Measurements from ENCODE around the gene RBFA.
"Not testable (repeated sequence)": the region's sequence is repeated elsewhere in the genome, so short reads cannot be mapped to it uniquely, and the experiment has no call there.

The RBFA gene, protein sequence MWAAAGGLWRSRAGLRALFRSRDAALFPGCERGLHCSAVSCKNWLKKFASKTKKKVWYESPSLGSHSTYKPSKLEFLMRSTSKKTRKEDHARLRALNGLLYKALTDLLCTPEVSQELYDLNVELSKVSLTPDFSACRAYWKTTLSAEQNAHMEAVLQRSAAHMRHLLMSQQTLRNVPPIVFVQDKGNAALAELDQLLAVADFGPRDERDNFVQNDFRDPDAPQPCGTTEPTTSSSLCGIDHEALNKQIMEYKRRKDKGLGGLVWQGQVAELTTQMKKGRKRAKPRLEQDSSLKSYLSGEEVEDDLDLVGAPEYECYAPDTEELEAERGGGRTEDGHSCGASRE

DNA sequence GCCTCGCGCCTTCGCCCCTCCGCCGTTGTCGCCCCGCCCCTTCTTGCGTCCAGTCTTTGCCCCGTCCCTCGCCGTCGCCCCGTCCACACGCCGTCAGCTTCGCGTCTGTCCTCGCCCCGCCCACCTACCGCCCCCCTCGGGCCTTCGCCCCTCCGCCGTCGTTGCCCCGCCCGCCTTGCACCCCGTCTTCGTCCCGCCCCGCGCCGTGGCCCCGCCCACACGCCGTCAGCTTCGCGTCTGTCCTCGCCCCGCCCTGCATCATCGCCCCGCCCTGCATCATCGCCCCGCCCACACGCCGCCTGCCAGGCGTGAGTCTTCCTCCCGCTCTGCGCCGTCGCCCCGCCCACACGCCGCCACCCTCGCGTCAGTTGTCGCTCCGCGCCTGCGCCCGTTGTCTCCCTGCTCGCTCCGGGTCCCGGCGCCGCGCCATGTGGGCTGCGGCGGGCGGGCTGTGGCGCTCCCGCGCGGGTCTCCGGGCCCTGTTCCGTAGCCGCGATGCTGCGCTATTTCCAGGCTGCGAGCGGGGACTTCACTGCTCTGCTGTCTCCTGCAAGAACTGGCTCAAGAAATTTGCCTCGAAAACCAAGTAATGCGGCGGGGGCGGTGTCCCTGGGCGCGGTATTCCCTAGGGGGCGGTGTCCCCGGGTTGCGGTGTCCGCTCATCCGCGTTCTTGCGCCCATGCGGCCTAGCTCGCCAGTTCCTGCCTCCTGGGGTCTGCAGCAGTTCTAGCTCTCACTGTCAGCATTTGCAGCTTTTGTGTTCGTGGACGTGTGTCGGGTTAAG lies at the start of gene RBFA:
TSS of gene RBFA (plus strand) at position 367 of the 784 bp plus-strand sequence. CDS start at position 429, 62 bp downstream.
- peak; percentile 100 for DNase-seq (ENCODE audit: low spot score)

DNA sequence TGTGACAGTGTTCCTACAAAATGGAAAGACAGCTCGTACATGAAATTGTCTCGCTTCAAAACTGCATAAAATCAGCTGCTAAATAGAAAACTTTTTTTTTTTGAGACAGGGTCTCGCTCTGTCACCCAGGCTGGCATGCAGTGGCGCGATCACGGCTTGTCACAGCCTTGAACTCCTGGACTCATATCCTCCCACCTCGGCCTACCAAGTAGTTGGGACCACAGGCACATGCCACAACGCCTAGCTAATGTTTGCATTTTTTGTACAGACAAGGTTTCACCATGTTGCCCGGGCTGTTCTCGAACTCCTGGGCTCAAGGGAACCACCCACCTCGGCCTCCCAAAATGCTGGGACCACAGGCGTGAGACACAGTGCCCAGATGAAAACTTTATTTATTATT lies 49.1 kb upstream of the RBFA start:
- DNase-seq (ENCODE audit: low spot score): no peak

DNA sequence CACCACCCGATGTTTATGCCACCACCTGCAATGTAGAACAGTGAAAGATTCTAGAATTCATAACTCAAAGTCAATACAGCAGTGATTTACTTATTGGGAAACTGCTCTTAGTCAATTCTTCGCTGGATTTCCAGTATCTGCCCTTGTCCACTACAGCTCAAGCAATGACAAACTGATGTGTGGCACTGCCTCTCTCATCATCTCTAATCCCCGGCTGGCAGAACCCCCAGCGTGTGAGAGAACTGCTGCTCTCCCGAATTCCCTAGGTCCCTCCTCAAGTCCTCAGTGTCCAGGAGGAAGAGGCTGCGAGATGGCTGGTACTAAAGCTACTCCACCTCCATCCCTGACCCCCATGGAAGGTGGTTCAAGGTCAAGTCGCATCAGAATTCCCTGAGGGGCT lies 47.5 kb upstream of the RBFA start:
- DNase-seq (ENCODE audit: low spot score): peak; percentile 31

DNA sequence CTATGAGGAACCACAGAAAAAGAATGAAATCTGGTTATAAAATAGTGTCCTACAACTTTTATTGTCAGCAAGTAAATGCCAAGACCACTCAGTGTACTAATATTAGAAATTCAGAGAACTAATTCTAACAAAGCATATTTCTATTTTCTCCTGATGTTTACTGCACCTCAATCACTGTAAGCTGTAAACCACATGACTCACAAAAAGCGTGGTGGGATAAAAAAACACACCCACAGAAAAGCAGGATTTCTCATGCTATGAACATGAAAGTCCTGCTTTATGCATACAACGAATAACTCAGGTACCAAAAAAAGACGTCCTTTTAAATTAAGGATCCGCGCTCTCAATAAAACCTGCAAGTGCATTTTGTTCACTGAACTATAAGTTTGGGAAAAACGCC lies 46.7 kb upstream of the RBFA start:
- DNase-seq (ENCODE audit: low spot score): peak; percentile 29

DNA sequence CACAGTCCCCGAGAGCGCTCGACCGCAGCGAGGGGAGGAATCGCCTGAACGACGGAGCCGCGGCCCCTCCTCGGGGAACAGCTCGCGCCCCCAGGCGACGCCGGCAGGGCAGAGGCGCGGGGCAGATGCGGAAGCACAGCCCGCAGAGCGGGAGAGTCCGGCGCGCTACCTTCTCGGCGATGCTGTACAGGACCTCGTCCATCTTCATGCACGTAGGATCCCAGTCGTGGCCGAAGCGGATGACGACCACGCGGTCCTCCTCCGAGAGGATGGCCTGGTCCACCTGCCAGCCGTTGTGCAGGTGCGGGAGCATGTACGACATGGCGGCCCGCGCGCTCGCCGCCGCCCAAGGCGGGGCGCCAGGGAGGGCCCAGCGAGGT lies 46.2 kb upstream of the RBFA start:
- DNase-seq (ENCODE audit: low spot score): peak; percentile 79

DNA sequence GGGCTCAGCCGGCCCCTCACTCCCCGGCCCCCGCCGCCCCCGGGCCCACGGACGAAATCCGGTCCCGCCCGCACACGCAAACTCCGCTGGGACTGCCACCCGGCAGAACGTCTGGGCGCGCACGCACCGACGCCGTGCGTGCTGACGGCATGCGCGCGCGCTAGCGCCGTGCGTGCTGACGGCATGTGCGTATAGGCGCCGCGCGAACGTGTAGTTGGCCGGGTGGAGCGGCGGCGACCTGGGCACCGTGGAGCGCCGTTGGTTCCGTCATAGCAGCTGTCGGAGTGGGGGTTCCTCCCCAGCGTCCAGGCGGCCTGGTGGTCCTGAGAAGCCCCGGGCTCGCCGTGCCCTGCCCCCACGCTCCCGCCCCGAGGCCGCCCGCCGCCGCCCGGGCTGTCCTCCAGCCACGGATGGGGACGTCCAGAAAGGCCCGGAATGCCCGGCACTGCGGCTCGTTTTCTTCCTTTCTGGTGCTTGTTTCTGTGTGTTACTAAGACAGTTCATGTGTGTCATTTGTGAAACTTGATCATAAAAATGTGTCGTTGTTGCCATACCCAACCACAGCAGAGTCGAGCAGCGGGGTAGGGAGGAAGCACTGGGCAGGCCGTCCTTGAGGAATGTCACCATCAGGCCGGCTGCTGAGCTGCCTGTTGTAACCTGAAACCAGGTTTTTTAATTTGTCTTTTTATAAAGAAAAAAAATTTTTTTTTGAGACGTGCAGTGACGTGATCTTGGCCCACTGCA lies 45.6 kb upstream of the RBFA start, which contains the start of gene TXNL4A:
TSS of gene TXNL4A (minus strand) at position 113 of the 744 bp plus-strand sequence. CDS start 171 bp downstream, outside the sequence.
- peak; percentile 94 for DNase-seq (ENCODE audit: low spot score)

DNA sequence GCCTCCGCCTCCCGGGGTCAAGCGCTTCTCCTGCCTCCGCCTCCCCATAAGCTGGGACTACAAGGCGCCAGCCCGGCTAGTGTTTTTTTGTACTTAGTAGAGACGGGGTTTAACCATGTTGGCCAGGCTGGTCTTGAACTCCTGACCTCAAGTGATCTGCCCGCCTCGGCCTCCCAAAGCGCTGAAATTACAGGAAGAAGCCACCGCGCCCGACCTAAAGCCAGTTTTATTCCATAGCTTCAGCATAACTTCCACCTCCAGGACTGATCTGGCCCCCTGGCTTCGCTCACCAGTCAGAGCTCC lies 45.1 kb upstream of the RBFA start:
- no peak for DNase-seq (ENCODE audit: low spot score)

DNA sequence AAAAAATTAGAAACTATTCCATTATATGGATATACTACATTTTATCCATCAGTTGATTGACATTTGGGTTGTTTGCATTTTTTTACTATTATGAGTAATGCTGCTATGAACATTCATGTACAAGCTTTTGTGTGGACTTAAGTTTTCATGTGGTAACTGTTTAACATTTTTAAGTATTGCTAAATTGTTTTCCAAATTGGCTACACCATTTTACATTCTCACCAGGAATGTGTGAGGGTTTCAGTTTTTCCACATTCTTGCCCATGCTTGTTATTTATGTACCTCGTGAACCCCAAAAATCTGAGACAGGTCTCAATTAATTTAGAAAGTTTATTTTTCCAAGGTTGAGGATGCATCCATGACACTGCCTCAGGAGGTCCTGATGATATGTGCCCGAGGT lies 42.7 kb upstream of the RBFA start:
- no peak for DNase-seq (ENCODE audit: low spot score)

DNA sequence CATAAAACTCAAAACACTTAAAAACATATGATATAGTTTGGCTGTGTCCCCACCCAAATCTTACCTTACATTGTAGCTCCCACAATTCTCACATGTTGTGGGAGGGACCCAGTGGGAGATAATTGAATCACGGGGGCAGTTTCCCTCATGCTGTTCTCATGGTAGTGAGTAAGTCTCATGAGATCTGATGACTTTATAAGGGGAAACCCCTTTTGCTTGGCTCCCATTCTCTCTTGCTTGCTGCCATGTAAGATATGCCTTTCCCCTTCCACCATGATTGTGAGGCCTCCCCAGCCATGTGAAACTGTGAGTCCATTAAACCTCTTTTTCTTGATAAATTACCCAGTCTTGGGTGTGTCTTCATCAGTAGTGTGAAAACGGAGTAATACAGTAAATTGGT lies 34.5 kb upstream of the RBFA start:
- DNase-seq (ENCODE audit: low spot score): not testable (repeated sequence)

DNA sequence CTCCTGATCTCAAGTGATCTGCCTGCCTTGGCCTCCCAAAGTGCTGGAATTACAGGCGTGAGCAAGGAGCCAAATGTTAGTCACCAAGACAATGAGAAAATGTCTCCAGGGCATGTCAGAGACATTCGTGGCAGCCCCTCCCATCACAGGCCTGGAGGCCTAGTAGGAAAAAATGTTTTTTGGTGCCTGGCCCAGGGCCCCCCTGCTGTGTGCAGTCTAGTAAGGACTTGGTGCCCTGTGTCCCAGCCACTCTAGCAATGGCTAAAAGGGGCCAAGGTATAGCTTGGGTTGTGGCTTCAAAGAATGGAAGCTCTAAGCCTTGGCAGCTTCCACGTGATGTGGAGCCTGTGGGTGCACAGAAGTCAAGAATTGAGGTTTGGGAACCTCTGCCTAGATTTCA lies 33.4 kb upstream of the RBFA start:
- DNase-seq (ENCODE audit: low spot score): no peak

DNA sequence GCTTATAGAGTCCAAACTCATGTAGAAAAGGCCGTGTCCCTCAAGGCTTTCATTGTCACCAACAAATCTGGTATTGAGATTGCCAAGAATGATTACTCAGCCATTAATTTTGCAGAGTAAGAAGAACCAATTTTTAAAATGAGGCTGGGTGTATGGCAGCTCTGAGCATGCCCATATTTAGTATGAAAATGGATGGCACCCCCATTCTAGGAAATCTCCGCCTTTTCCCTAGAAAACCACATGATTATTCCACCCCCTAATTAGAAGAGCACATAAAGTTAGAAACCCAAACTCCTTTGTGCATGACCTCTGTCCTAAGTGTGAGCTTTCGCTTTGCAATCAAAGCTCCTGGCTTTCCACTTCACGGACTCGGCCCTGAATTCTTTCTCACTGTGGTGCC lies 31.8 kb upstream of the RBFA start:
- no peak for DNase-seq (ENCODE audit: low spot score)

DNA sequence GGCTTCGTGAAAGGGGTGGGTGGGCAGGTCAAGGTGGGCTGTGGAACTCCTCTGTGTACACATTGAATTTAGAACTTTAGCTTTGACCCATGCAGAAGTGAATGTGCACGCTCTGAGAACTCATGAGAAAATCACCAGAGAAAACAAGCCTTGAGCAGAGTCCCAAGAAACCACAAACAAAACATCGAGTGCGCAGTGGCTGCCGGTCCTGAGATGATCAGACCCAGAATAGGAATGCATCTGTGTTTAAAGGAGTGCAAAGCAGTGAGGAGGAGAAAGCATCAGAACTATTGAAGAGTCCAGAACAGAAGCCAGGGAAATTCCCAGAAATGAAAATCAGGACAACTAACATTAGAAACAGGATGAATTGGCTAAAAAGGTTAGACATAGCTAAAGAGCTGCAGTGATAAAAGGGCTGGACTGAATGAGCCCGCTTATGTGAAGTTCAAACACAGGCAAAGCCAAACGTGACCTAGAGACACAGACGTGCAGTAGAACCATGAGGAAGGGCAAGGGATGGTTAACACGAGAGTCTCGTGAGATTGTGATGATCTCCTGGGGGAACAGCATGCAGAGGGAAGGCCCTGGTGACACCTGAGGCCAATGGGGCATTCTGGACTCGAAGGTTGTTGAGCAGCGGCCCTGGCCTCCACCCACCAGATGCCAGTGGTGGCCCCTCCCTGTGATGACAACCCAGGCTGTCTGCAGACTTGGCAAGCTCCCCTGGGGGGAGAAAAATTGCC lies 29.5 kb upstream of the RBFA start:
- DNase-seq (ENCODE audit: low spot score): no peak

DNA sequence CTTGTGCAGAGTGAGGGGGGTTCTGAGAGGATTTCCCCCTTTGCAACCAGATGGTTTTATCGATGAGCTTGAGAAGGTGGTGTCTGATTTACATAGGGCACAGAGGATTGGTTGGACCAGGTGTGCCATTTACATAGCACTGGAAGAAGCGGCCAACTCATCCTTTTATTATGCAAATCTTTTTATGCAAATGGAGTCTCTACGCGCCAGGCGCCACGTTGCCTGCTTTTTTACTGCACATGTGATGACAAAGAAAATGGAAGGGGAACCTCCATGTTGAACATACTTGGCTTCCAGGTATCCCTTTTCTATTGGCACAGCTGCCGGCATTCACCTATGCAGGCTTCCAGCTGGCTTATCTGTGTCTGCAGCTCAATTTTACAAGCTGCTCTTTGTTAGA lies 27.5 kb upstream of the RBFA start:
- no peak for DNase-seq (ENCODE audit: low spot score)

DNA sequence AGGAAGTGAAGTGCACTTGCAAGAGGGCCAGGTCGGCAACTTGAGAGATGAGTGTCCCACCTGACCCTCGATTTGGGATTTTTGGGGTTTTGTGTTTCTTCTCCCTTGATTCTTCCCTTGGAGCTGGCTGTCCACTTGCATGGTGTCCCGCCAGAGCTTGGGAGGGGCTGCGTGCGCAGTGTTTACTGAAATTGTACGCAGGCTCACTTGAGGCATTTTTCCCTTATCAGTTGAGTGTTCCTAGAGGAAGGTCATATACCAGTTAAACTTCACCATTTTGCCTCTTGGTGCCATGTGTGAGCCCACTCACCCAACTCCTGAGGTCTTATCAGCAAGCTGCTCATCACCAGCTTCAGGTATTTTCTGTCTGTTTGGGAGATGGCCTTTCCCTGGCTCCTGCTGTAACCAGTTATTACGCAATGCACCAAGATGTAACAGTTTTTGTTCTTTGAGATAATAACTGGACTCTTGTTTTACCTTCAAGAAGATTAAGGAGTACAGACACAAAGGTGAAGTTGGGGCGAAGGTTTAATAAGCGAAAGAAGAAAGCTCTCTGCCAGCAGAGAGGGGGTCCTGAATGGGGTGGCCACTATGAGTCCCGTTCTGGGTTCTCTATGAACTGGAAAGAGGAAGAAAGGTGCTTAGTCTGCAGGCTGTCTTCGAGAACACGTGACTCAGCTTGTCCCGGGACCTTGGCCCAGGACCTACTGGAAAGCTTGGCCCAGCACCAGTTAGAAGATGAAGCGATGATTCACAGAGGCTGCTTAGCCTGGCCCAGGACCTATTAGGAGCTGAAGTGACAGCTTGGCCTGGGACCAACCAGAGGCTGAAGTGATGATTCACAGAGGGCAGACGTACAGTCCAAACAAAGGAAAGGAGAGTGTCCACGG lies 24.3 kb upstream of the RBFA start:
- DNase-seq (ENCODE audit: low spot score): peak; percentile 93

DNA sequence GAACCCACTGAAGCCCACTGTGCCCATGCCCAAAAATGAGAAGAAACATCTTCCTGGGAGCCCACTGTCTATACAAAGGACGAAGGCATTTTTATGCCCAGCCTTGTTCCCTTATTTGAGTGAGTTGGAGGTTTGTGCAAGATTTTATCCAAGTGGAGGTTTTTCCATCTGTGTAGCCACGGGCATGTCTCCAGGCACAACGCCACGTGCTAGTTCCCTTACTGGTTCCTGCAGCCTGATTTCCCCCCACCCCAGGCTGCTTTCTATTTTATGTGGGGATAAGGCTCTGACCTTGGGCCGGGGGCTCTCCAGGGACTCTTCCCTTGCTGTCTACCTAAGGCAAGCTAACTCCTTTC lies 23.7 kb upstream of the RBFA start:
- peak; percentile 54 for DNase-seq (ENCODE audit: low spot score)

DNA sequence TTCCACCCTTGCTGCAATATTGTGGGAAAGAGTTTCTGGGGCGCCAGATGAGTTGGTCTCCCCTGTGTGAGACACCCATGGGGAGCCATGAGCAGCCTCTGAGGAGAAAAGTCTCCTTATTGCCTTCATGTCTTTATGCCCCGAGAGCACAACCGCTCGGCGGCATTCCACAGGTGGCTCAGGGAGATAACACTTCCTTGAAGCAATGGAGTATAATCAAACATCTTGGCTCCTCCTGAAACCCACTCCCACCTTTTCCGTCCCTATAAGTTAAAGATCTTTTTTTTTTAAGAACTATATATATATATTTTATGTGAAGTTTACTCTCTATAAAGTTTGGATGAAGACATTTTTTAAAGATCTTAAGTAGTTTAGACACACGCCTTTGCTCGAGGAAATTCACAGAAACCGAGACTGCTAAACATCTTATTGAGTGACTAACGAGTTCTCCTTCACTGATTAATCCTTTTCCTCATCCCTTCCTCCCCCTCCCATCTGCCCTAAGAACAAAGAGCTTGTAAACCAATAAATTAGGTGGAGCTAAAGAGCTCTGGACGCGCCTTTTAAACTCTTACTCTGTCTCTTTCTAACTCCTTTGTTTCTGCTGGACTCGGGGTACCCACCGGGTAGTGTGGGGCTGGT lies 22.6 kb upstream of the RBFA start:
- not testable (repeated sequence) for DNase-seq (ENCODE audit: low spot score)

DNA sequence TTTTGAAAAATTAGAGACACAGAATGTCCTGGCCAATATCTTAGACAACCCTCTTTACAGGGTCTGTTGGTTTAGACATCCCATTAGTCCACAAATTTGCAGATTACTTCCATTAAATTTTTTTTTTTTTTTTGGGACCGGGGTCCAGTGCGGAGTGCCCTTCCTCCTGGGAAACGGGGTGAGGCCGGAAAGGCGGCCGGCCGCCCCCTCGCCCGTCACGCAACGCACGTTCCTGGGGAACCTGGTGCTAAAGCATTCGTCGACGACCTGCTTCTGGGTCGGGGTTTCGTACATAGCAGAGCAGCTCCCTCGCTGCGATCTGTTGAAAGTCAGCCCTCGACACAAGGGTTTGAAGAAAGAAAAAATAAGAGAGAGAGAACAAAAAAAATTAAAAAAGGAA lies 21.5 kb upstream of the RBFA start:
- no peak for DNase-seq (ENCODE audit: low spot score)

DNA sequence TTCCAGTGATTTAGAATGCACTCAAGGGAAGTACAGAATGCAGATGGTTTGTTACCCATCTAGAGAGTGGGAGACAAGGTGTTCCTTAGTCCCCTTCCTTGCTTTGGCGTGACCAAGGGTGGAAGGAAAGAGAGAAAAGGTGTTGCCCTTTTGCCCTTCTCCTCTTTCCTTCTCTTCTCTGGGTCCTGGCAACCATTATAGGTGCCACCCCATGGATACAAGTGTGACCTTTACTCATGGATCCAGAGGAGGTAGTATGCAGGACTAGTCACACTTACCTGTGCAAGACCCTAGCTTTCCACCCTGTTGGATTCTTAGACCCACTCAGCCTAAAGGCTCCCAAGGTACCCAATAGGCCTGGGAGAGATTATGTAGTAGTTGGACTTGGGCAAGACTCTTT lies 11.6 kb upstream of the RBFA start:
- no peak for DNase-seq (ENCODE audit: low spot score)

DNA sequence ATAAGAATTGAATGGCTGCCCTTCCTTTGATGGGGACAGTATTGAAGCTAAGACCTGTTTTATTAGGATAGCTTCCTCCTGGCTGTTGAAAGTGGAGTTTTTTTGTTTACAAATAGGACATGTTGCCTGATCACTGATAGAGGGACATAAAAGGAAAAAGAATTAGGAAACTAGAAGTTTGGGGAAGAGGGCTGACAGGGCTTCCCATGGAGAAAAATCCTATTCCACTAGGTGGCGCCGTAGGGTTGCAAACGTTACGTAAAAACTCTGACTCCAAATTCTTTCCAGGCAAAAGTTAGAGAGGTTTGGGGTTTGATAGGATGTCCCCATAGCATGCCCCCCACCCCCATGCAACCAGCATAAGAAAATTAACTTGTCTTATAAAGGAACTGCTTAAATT lies 11.1 kb upstream of the RBFA start:
- DNase-seq (ENCODE audit: low spot score): no peak

DNA sequence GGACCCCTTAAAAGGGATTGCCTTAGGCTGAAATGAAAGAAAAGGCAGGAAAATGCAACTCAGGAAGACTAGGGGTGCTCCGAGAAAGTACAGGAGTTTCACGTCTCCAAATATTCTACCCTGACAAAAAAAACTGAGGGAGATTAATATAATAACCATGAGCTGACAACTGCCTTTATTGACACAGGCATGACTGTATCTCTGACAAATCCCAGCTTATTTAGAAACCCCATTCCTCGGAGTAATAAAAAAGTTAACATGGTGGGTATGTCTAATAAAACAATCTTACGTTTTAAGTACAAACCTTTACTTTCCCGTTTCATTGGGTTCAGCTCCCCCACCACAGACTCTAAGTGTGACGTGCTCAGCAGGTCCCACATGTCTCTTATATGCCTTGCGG lies 7.9 kb upstream of the RBFA start:
- no peak for DNase-seq (ENCODE audit: low spot score)

DNA sequence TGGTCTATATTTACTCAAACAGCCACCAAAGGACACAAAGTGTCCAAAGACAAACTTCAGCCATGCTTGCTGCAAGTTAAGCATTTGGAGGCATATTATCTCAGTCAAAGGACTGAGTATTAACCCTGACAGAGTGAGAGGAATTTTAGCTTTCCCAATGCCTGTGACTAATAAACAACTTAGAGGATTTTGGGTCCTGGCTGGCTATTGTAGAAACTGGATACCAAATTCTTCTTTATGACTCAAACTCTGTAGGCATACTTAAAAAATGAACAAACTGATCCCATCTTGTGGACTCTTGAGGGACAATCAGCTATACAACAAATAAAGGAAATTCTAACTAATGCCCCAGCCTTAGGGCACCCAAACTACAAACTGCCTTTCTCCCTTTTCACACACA lies 6.5 kb upstream of the RBFA start:
- peak; percentile 44 for DNase-seq (ENCODE audit: low spot score)
